ENCODE results near the gene SLC30A1. TPM values are rescaled to one million over a fixed set of nuclear protein-coding genes. Genes with fewer than 3 reads are reported as not detected.

Gene SLC30A1
- total and polyA plus RNA-seq, 10 of the 15 experiments (the other 5 are each of a cell fraction or from before 2014, with no cell fraction given): 3.5 to 14.1 (median 8.8) TPM

GRCh38 chr1:211588711-211589110 lies 9.8 kb upstream of the SLC30A1 start:
- WGBS (ENCODE audit: insufficient coverage, insufficient replicate concordance, low lambda C conversion rate, missing lambda C conversion rate): 86% methylated on average over 4 of the region's 4 CpGs
- no peak overlapping the region for H3K4me3 ChIP-seq

GRCh38 chr1:211587123-211587522 lies 8.2 kb upstream of the SLC30A1 start:
- ATAC-seq (peak; percentile 68), FAIRE-seq (no peak), DNase-seq (ENCODE audit: low read depth, low spot score) (no peak)
- ChIA-PET SMC1A (ENCODE audit: uncharacterized antibody, unreplicated experiment) (interaction anchor here (1.0 to 1.6 kb wide), 4 partner anchors 8 to 38 kb away, joined by 3 to 5 read pairs (median 3); partner anchors contain the start of gene SLC30A1), CTCF (interaction anchor here (1.1 kb wide), 1 partner anchor 70 kb away, joined by 4 read pairs; no protein-coding TSS in a partner anchor), POLR2A (no interaction called here), RAD21 (ENCODE audit: unreplicated experiment) (interaction anchor here (2.4 kb wide), 1 partner anchor 8 kb away, joined by 9 read pairs; the partner anchor contains the start of gene SLC30A1)
- Histone ChIP-seq H3K79me2 (ENCODE audit: control insufficient read depth, insufficient read depth, low read length) (no peaks in the 10 kb centered on the region), H3K27ac (ENCODE audit: control insufficient read depth, insufficient read depth) (no peak overlapping the region), H4K20me1 (ENCODE audit: control insufficient read depth, insufficient read depth) (no peaks in the 10 kb centered on the region), H3K4me3 (no peak overlapping the region), H3K27me3 (replicated peaks in 1 of 2; ENCODE audit: control insufficient read depth in 2 of 2, insufficient read depth in 2 of 2, low read length in 1 of 2) (no peaks in the 10 kb centered on the region), H3K9me3 (replicated peaks; ENCODE audit: control insufficient read depth, insufficient read depth, low read length) (no peaks in the 10 kb centered on the region), H3K4me2 (ENCODE audit: control insufficient read depth, insufficient read depth) (no peak overlapping the region; the same call in 1 of the 2 replicates), H3K9ac (ENCODE audit: control insufficient read depth, insufficient read depth, low read length) (no peak overlapping the region), H3K36me3 (ENCODE audit: control insufficient read depth in 2 of 2, insufficient read depth in 2 of 2, low read length in 1 of 2) (no peaks in the 10 kb centered on the region), H2AFZ (ENCODE audit: control insufficient read depth, low read depth, low read length) (no peak overlapping the region), H3K4me1 (ENCODE audit: control insufficient read depth, insufficient read depth, low read length) (peaks cover 21% of the 10 kb centered on the region)
- intact Hi-C loops (cut with micrococcal nuclease; ENCODE audit: unreplicated experiment): no loop called here
- BruUV-seq (replicated peaks): no TSS peak
- 18% methylated on average over 2 of the region's 2 CpGs for WGBS (ENCODE audit: insufficient coverage, insufficient replicate concordance, low lambda C conversion rate, missing lambda C conversion rate)
- in situ Hi-C loops (cut with MboI): no loop called here
- TF ChIP-seq RELB (IDR thresholded peaks at IDR 0.05; ENCODE audit: low read depth): peak; percentile 23; the same call in 1 of the 2 replicates
- TF ChIP-seq IKZF2 (IDR thresholded peaks at IDR 0.05): peak; percentile 58 to 59; a peak in 3 of 4 replicates
- 0 out of 2 replicates have a peak, but pooled peaks have one; percentile 10 for TF ChIP-seq RUNX3 (IDR thresholded peaks at IDR 0.05; ENCODE audit: low read length)
- no peak for TF ChIP-seq ZNF687 (IDR thresholded peaks at IDR 0.05)
- no peak for TF ChIP-seq JUNB (IDR thresholded peaks at IDR 0.05)
- TF ChIP-seq MTA2 (IDR thresholded peaks at IDR 0.05; ENCODE audit: low read depth): peak; percentile 91

More at GRCh38 chr1:211588711-211589110, 9.8 kb upstream of the SLC30A1 start:
- no TSS peak for BruUV-seq (replicated peaks)
- FAIRE-seq (no peak), DNase-seq (ENCODE audit: low read depth, low spot score) (no peak), ATAC-seq (no peak)
- POLR2A ChIA-PET: interaction anchor here (1.3 kb wide), 1 partner anchor 13 kb away, joined by 4 read pairs; no protein-coding TSS in a partner anchor
- CTCF ChIA-PET: interaction anchor here (0.9 to 1.3 kb wide), 3 partner anchors 36 to 74 kb away, joined by 3 read pairs; no protein-coding TSS in a partner anchor
- intact Hi-C loops (cut with micrococcal nuclease; ENCODE audit: unreplicated experiment) (no loop called here), in situ Hi-C loops (cut with MboI) (no loop called here)
- H2AFZ ChIP-seq (ENCODE audit: control insufficient read depth, low read depth, low read length): no peak overlapping the region
- H3K36me3 ChIP-seq (ENCODE audit: control insufficient read depth in 2 of 2, insufficient read depth in 2 of 2, low read length in 1 of 2): no peaks in the 10 kb centered on the region
- SMC1A ChIA-PET (ENCODE audit: uncharacterized antibody, unreplicated experiment): interaction anchor here (0.5 to 1.4 kb wide), 4 partner anchors 12 to 205 kb away, joined by 3 to 4 read pairs (median 3); no protein-coding TSS in a partner anchor
- RAD21 ChIA-PET (ENCODE audit: unreplicated experiment): interaction anchor here (1.2 to 2.4 kb wide), 2 partner anchors 9 to 59 kb away, joined by 3 to 9 read pairs; partner anchors contain the start of gene SLC30A1
- no peaks in the 10 kb centered on the region for H4K20me1 ChIP-seq (ENCODE audit: control insufficient read depth, insufficient read depth)
- peaks cover 12% of the 10 kb centered on the region for H3K4me1 ChIP-seq (ENCODE audit: control insufficient read depth, insufficient read depth, low read length)
- no peaks in the 10 kb centered on the region for H3K27me3 ChIP-seq (replicated peaks in 1 of 2; ENCODE audit: control insufficient read depth in 2 of 2, insufficient read depth in 2 of 2, low read length in 1 of 2)
- H3K4me2 ChIP-seq (ENCODE audit: control insufficient read depth, insufficient read depth): no peak overlapping the region
- no peaks in the 10 kb centered on the region for H3K79me2 ChIP-seq (ENCODE audit: control insufficient read depth, insufficient read depth, low read length)
- H3K27ac ChIP-seq (ENCODE audit: control insufficient read depth, insufficient read depth): no peak overlapping the region
- no peak overlapping the region for H3K9ac ChIP-seq (ENCODE audit: control insufficient read depth, insufficient read depth, low read length)
- no peaks in the 10 kb centered on the region for H3K9me3 ChIP-seq (replicated peaks; ENCODE audit: control insufficient read depth, insufficient read depth, low read length)
- TF ChIP-seq TARDBP (IDR thresholded peaks at IDR 0.05; ENCODE audit: borderline replicate concordance): no peak
- TF ChIP-seq ZBED1 (IDR thresholded peaks at IDR 0.05; ENCODE audit: borderline replicate concordance): no peak
- no peak for TF ChIP-seq SMARCA5 (IDR thresholded peaks at IDR 0.05)
- TF ChIP-seq SPI1 (IDR thresholded peaks at IDR 0.05; ENCODE audit: borderline replicate concordance, insufficient read depth, low read depth, low read length): no peak
- TF ChIP-seq CREB1 (IDR thresholded peaks at IDR 0.05; ENCODE audit: low read depth): no peak
- TF ChIP-seq SP1 (IDR thresholded peaks at IDR 0.05; ENCODE audit: low read depth, low read length): no peak
- TF ChIP-seq SIX5 (IDR thresholded peaks at IDR 0.05; ENCODE audit: low read depth, low read length, severe bottlenecking): no peak
- TF ChIP-seq EP300 (IDR thresholded peaks at IDR 0.05; ENCODE audit: borderline replicate concordance in 1 of 2, control insufficient read depth in 1 of 2, low read depth in 2 of 2, low read length in 2 of 2): no peak
- no peak for TF ChIP-seq RCOR1 (conservative IDR thresholded peaks at IDR 0.05; ENCODE audit: low read depth, low read length)
- no peak for TF ChIP-seq FOXM1 (IDR thresholded peaks at IDR 0.05; ENCODE audit: low read depth, low read length)
- no peak for TF ChIP-seq PAX8 (IDR thresholded peaks at IDR 0.05)
